WTC11 (cell line): ENCODE data around the gene TTC21A. TPM values are rescaled to one million over a fixed set of nuclear protein-coding genes. Genes with fewer than 3 reads are reported as not detected.

Experiments used
- ATAC-seq: fragments of 200-7000 bp; cut with Tn5 transposase; 2 replicates; pipeline ENCODE4 v1.10.0; 2021; ENCODE audit warnings: mild to moderate bottlenecking, moderate library complexity
- CTCF ChIA-PET: fragments of 300-600 bp; sonication (Branson Sonifier 250); formaldehyde crosslinking; loops from one replicate; lab custom pipeline; 2021; ENCODE audit warnings: antibody characterized with exemption; lab: Charles Lee
- POLR2A ChIA-PET: fragments of 350-600 bp; sonication (Branson Sonifier 250); formaldehyde crosslinking; loops from one replicate; lab custom pipeline; 2021; ENCODE audit warnings: antibody characterized with exemption; lab: Charles Lee
- DNase-seq: peaks from one replicate; pipeline ENCODE4 v3.0.0; 2021; ENCODE audit warnings: low spot score
- H3K27ac Mint-ChIP-seq: 2 replicates; pipeline ENCODE4 v1.8.0; 2021; ENCODE audit warnings: mixed read lengths
- H3K27me3 Mint-ChIP-seq: 2 replicates; pipeline ENCODE4 v1.8.0; 2021; ENCODE audit warnings: low read depth, mild to moderate bottlenecking, moderate library complexity, mixed read lengths
- H3K36me3 Mint-ChIP-seq: 2 replicates; pipeline ENCODE4 v1.8.0; 2021; ENCODE audit warnings: mixed read lengths
- H3K4me1 Mint-ChIP-seq: 2 replicates; pipeline ENCODE4 v1.8.0; 2022; ENCODE audit warnings: mixed read lengths
- H3K4me3 Mint-ChIP-seq: 2 replicates; pipeline ENCODE4 v1.8.0; 2021; ENCODE audit warnings: mild to moderate bottlenecking, moderate library complexity, mixed read lengths
- H3K9me3 Mint-ChIP-seq: 2 replicates; pipeline ENCODE4 v1.8.0; 2021; ENCODE audit warnings: mixed read lengths
- AR ChIP-seq: fragments of 250-450 bp; sonication (Bioruptor Pico); IDR thresholded peaks from 2 replicates; pipeline ENCODE4 v1.9.0; 2021; ENCODE audit warnings: mild to moderate bottlenecking
- ATF1 ChIP-seq: sonication (generic); formaldehyde crosslinking; IDR thresholded peaks from 2 replicates; pipeline ENCODE4 v1.8.1; 2023; ENCODE audit warnings: mild to moderate bottlenecking, moderate library complexity, missing genetic modification reagents
- CREB1 ChIP-seq: sonication (generic); formaldehyde crosslinking; IDR thresholded peaks from 2 replicates; pipeline ENCODE4 v1.8.0; 2023; ENCODE audit warnings: mild to moderate bottlenecking, missing genetic modification reagents
- CREM ChIP-seq: sonication (generic); formaldehyde crosslinking; IDR thresholded peaks from 2 replicates; pipeline ENCODE4 v1.8.1; 2022; ENCODE audit warnings: mild to moderate bottlenecking, missing genetic modification reagents, moderate library complexity
- E2F5 ChIP-seq: sonication (generic); formaldehyde crosslinking; IDR thresholded peaks from 2 replicates; pipeline ENCODE4 v1.8.1; 2022; ENCODE audit warnings: mild to moderate bottlenecking, moderate library complexity, missing genetic modification reagents
- ETV6 ChIP-seq: sonication (generic); formaldehyde crosslinking; IDR thresholded peaks from 2 replicates; pipeline ENCODE4 v1.8.1; 2022; ENCODE audit warnings: mild to moderate bottlenecking, missing genetic modification reagents
- FOXK1 ChIP-seq: sonication (generic); formaldehyde crosslinking; IDR thresholded peaks from 2 replicates; pipeline ENCODE4 v1.8.0; 2022; ENCODE audit warnings: mild to moderate bottlenecking, moderate library complexity, missing genetic modification reagents
- FOXP1 ChIP-seq: sonication (generic); formaldehyde crosslinking; IDR thresholded peaks from 2 replicates; pipeline ENCODE4 v1.8.0; 2022; ENCODE audit warnings: missing genetic modification reagents, mild to moderate bottlenecking, moderate library complexity, borderline replicate concordance
- GRHL2 ChIP-seq: fragments of 250-450 bp; sonication (Bioruptor Pico); IDR thresholded peaks from 2 replicates; pipeline ENCODE4 v1.8.0; 2022; ENCODE audit warnings: mild to moderate bottlenecking, moderate library complexity; ENCODE audit not compliant: insufficient replicate concordance, severe bottlenecking
- HMGA2 ChIP-seq: fragments of 250-450 bp; sonication (Bioruptor Pico); IDR thresholded peaks from 2 replicates; pipeline ENCODE4 v1.4.0; 2021; ENCODE audit warnings: mild to moderate bottlenecking, moderate library complexity
- IRF2 ChIP-seq: sonication (generic); formaldehyde crosslinking; IDR thresholded peaks from 2 replicates; pipeline ENCODE4 v1.8.0; 2022; ENCODE audit warnings: low read depth, missing genetic modification reagents, borderline replicate concordance
- JAZF1 ChIP-seq: fragments of 250-450 bp; sonication (Bioruptor Pico); IDR thresholded peaks from 2 replicates; pipeline ENCODE4 v1.9.0; 2021; ENCODE audit warnings: moderate library complexity, mild to moderate bottlenecking, inconsistent platforms
- MAX ChIP-seq: sonication (generic); formaldehyde crosslinking; IDR thresholded peaks from 2 replicates; pipeline ENCODE4 v1.8.0; 2022; ENCODE audit warnings: mild to moderate bottlenecking, missing genetic modification reagents
- MLX ChIP-seq: sonication (generic); formaldehyde crosslinking; IDR thresholded peaks from 2 replicates; pipeline ENCODE4 v1.8.1; 2023; ENCODE audit warnings: mild to moderate bottlenecking, missing genetic modification reagents, moderate library complexity
- PREB ChIP-seq: sonication (generic); formaldehyde crosslinking; IDR thresholded peaks from 2 replicates; pipeline ENCODE4 v1.8.1; 2022; ENCODE audit warnings: mild to moderate bottlenecking, missing genetic modification reagents, moderate library complexity, borderline replicate concordance
- SMAD3 ChIP-seq: sonication (generic); formaldehyde crosslinking; IDR thresholded peaks from 2 replicates; pipeline ENCODE4 v1.8.0; 2022; ENCODE audit warnings: missing genetic modification reagents, mild to moderate bottlenecking, borderline replicate concordance
- SP1 ChIP-seq: sonication (generic); formaldehyde crosslinking; conservative IDR thresholded peaks from 2 replicates; pipeline ENCODE4 v1.8.1; 2022; ENCODE audit warnings: missing genetic modification reagents
- TCF7 ChIP-seq: sonication (generic); formaldehyde crosslinking; IDR thresholded peaks from 2 replicates; pipeline ENCODE4 v1.8.0; 2022; ENCODE audit warnings: mild to moderate bottlenecking, low read depth, missing genetic modification reagents, moderate library complexity
- TEAD1 ChIP-seq: sonication (generic); formaldehyde crosslinking; IDR thresholded peaks from 2 replicates; pipeline ENCODE4 v1.8.0; 2022; ENCODE audit warnings: mild to moderate bottlenecking, missing genetic modification reagents
- USF1 ChIP-seq: sonication (generic); formaldehyde crosslinking; IDR thresholded peaks from 2 replicates; pipeline ENCODE4 v1.8.0; 2022; ENCODE audit warnings: mild to moderate bottlenecking, missing genetic modification reagents
- ZMAT4 ChIP-seq: fragments of 250-450 bp; sonication (Bioruptor Pico); IDR thresholded peaks from 2 replicates; pipeline ENCODE4 v1.9.0; 2021; ENCODE audit warnings: mild to moderate bottlenecking
- ZNF138 ChIP-seq: sonication (generic); formaldehyde crosslinking; conservative IDR thresholded peaks from 2 replicates; pipeline ENCODE4 v1.8.1; 2022; ENCODE audit warnings: mild to moderate bottlenecking, moderate library complexity, missing genetic modification reagents
- ZNF263 ChIP-seq: sonication (generic); formaldehyde crosslinking; IDR thresholded peaks from 2 replicates; pipeline ENCODE4 v1.8.1; 2022; ENCODE audit warnings: low read depth, mild to moderate bottlenecking, moderate library complexity, missing genetic modification reagents
- ZSCAN18 ChIP-seq: fragments of 250-450 bp; sonication (Bioruptor Pico); IDR thresholded peaks from 2 replicates; pipeline ENCODE4 v2.1.2; 2022; ENCODE audit warnings: mild to moderate bottlenecking, moderate library complexity
- total RNA-seq: library from RNA; stranded (reverse); gene quantifications from 3 replicates; pipeline ENCODE4 v1.2.3, GENCODE V29; 2021

TTC21A gene
- total RNA-seq, 1 experiment from 2014 or later = 3.8 TPM

GRCh38 chr3:39128951-39129350 is 21.5 kb downstream of the TTC21A start (continued):
- TF ChIP-seq MAX (no peak), FOXP1 (CRISPR knock-in tag) (no peak), IRF2 (CRISPR knock-in tag) (no peak), CREM (CRISPR knock-in tag) (no peak), ZNF263 (CRISPR knock-in tag) (no peak), USF1 (no peak), MLX (CRISPR knock-in tag) (no peak)

GRCh38 chr3:39130026-39130425 is 22.5 kb downstream of the TTC21A start:
- Mint-ChIP-seq H3K4me3 (no peak overlapping the region), H3K9me3 (no peaks in the 10 kb centered on the region), H3K36me3 (no peaks in the 10 kb centered on the region), H3K4me1 (peaks cover 5% of the 10 kb centered on the region; the same call in 1 of the 2 replicates), H3K27ac (no peak overlapping the region), H3K27me3 (no peaks in the 10 kb centered on the region)
- POLR2A ChIA-PET = no interaction called here
- no peak for ATAC-seq
- CTCF ChIA-PET = interaction anchor here (2.6 to 8.7 kb wide), 2 partner anchors 158 to 161 kb away, joined by 11 to 260 read pairs; no protein-coding TSS in a partner anchor
- no peak for DNase-seq
- TF ChIP-seq SMAD3 (CRISPR knock-in tag) (no peak), MLX (CRISPR knock-in tag) (no peak), GRHL2 (CRISPR knock-in tag) (no peak), HMGA2 (CRISPR knock-in tag) (no peak), ATF1 (CRISPR knock-in tag) (no peak), TCF7 (CRISPR knock-in tag) (no peak), ZNF138 (CRISPR knock-in tag) (no peak), TEAD1 (no peak), AR (CRISPR knock-in tag) (no peak), PREB (CRISPR knock-in tag) (no peak), CREB1 (no peak), FOXK1 (CRISPR knock-in tag) (no peak), E2F5 (CRISPR knock-in tag) (no peak), SP1 (CRISPR knock-in tag) (no peak), JAZF1 (CRISPR knock-in tag) (no peak), ZSCAN18 (CRISPR knock-in tag) (no peak), ZMAT4 (CRISPR knock-in tag) (no peak), ETV6 (CRISPR knock-in tag) (no peak)
